Measurements from ENCODE around the gene MYLIP. TPM values are rescaled to one million over a fixed set of nuclear protein-coding genes. Genes with fewer than 3 reads are reported as not detected.

The MYLIP gene
- total and polyA plus RNA-seq, 10 donors: 12.5 to 66.8 (median 42.6) TPM

- peaks cover 0 to 11% (median 4%) of the 10 kb centered on the region in 6 donors for H3K4me1 ChIP-seq
- no peak overlapping the region for H3K27ac ChIP-seq
- WGBS, 5 donors: 87 to 100% (median 96%) methylated on average over 2 of the region's 2 CpGs
- DNase-seq: no peak
- H3K36me3 ChIP-seq: no peaks in the 10 kb centered on the region
- TF ChIP-seq, protein P1, sequence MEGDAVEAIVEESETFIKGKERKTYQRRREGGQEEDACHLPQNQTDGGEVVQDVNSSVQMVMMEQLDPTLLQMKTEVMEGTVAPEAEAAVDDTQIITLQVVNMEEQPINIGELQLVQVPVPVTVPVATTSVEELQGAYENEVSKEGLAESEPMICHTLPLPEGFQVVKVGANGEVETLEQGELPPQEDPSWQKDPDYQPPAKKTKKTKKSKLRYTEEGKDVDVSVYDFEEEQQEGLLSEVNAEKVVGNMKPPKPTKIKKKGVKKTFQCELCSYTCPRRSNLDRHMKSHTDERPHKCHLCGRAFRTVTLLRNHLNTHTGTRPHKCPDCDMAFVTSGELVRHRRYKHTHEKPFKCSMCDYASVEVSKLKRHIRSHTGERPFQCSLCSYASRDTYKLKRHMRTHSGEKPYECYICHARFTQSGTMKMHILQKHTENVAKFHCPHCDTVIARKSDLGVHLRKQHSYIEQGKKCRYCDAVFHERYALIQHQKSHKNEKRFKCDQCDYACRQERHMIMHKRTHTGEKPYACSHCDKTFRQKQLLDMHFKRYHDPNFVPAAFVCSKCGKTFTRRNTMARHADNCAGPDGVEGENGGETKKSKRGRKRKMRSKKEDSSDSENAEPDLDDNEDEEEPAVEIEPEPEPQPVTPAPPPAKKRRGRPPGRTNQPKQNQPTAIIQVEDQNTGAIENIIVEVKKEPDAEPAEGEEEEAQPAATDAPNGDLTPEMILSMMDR (IDR thresholded peaks at IDR 0.05 in 8 of 11, conservative IDR thresholded peaks at IDR 0.05 in 3 of 11): no peak
- TF ChIP-seq POLR2A (IDR thresholded peaks at IDR 0.05): no peak
- TF ChIP-seq POLR2AphosphoS5 (IDR thresholded peaks at IDR 0.05): no peak
- H3K9me3 ChIP-seq: no peaks in the 10 kb centered on the region
- peaks cover 0 to 4% (median 0%) of the 10 kb centered on the region in 7 donors for H3K27me3 ChIP-seq (replicated peaks in 1 of 7)
- intact Hi-C loops (cut with DNase I; ENCODE audit: low total_unique reads): loop anchor here (10.0 kb wide), 1 partner anchor 62 kb away; the partner anchor contains the start of gene MYLIP
- H3K4me3 ChIP-seq: no peak overlapping the region
Observed at GRCh38 chr6:16187176-16187575, 58.3 kb downstream of the MYLIP start.

DNA sequence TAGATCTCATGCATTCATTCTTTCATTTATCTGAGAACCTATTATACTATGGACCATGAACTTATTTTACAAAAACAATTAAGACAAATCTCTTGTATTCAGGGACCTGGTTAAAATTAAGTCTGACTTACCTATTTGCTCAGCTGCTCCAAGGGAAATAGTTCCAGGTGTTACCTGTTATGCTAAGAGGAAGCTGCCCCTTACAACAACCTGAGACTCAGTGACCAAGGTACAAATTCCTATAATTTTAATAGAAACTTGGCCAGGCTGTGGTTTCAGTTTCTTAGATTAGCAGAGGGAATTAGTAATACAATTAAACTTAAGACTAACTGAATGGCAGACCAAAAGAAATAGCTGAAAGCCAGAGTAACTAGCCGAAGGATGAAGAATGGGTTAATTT lies 61.3 kb downstream of the MYLIP start:
- Histone ChIP-seq H3K27me3 (replicated peaks in 1 of 7) (peaks cover 0 to 11% (median 0%) of the 10 kb centered on the region in 7 donors), H3K4me1 (no peaks in the 10 kb centered on the region), H3K9me3 (no peaks in the 10 kb centered on the region), H3K36me3 (no peaks in the 10 kb centered on the region), H3K27ac (no peak overlapping the region), H3K4me3 (no peak overlapping the region)
- intact Hi-C loops (cut with DNase I; ENCODE audit: low total_unique reads): no loop called here
- WGBS, 5 donors: 79 to 96% (median 92%) methylated on average over 1 of the region's 1 CpG
- TF ChIP-seq, protein P1 (IDR thresholded peaks at IDR 0.05 in 8 of 11, conservative IDR thresholded peaks at IDR 0.05 in 3 of 11): no peak
- no peak for TF ChIP-seq POLR2AphosphoS5 (IDR thresholded peaks at IDR 0.05)
- TF ChIP-seq POLR2A (IDR thresholded peaks at IDR 0.05): no peak
- no peak for DNase-seq

DNA sequence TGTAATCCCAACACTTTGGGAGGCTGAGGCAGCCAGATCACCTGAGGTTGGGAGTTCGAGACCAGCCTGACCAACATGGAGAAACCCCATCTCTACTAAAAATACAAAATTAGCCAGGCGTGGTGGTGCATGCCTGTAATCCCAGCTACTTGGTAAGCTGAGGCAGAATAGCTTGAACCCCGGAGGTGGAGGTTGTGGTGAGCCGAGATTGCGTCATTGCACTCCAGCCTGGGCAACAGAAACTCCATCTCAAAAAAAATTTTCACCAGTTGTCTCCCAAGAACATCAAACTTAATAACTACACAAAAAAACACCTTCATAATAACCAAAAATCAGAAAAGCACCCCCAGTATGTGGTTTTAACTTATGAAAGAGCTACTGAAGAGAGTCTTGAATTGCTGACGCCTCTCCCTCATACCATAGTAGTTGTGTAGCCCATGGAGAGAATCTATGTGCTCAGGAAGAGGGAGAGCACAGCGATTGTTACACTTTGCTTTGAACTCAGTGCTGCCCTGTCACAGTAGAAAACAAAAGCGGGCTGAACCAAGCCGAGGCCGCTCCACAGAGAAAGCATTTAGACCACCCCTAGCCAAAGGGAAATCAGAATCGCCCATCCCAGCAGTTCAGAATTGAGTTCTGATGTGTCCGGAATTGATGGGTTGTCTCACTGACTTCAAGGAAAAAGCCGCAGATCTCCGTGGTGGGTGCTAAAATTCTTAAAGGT lies 67.5 kb downstream of the MYLIP start:
- Histone ChIP-seq H3K27ac (no peak overlapping the region), H3K4me1 (peaks cover 0 to 3% (median 0%) of the 10 kb centered on the region in 6 donors), H3K36me3 (no peaks in the 10 kb centered on the region), H3K4me3 (no peak overlapping the region), H3K27me3 (replicated peaks in 1 of 7) (peaks cover 0 to 17% (median 0%) of the 10 kb centered on the region in 7 donors), H3K9me3 (no peaks in the 10 kb centered on the region)
- WGBS, 5 donors: 84 to 91% (median 88%) methylated on average over 14 of the region's 14 CpGs
- no peak for DNase-seq
- intact Hi-C loops (cut with DNase I; ENCODE audit: low total_unique reads): no loop called here
- TF ChIP-seq POLR2AphosphoS5 (IDR thresholded peaks at IDR 0.05): no peak
- no peak for TF ChIP-seq POLR2A (IDR thresholded peaks at IDR 0.05)
- TF ChIP-seq, protein P1 (IDR thresholded peaks at IDR 0.05 in 8 of 11, conservative IDR thresholded peaks at IDR 0.05 in 3 of 11): no peak

GRCh38 chr6:16196984-16197546 lies 68.2 kb downstream of the MYLIP start:
- no peak for DNase-seq
- Histone ChIP-seq H3K4me1 (peaks cover 0 to 3% (median 0%) of the 10 kb centered on the region in 6 donors), H3K9me3 (no peaks in the 10 kb centered on the region), H3K36me3 (no peaks in the 10 kb centered on the region), H3K27ac (no peak overlapping the region), H3K27me3 (replicated peaks in 1 of 7) (peaks cover 0 to 15% (median 0%) of the 10 kb centered on the region in 7 donors), H3K4me3 (no peak overlapping the region)
- TF ChIP-seq, protein P1 (IDR thresholded peaks at IDR 0.05 in 8 of 11, conservative IDR thresholded peaks at IDR 0.05 in 3 of 11): no peak
- TF ChIP-seq POLR2AphosphoS5 (IDR thresholded peaks at IDR 0.05) (no peak), POLR2A (IDR thresholded peaks at IDR 0.05) (no peak)
- WGBS, 5 donors: 81 to 92% (median 89%) methylated on average over 11 to 19 of the region's 19 CpGs
- intact Hi-C loops (cut with DNase I; ENCODE audit: low total_unique reads): no loop called here
